ENCODE measurements around the gene PRKN. TPM values are rescaled to one million over a fixed set of nuclear protein-coding genes. Genes with fewer than 3 reads are reported as not detected.

PRKN gene
- total RNA-seq, 1 experiment from 2014 or later, result 2.0 TPM

GRCh38 chr6:162722633-162723032 lies 4.9 kb downstream of the PRKN start:
- TF ChIP-seq, protein P1, sequence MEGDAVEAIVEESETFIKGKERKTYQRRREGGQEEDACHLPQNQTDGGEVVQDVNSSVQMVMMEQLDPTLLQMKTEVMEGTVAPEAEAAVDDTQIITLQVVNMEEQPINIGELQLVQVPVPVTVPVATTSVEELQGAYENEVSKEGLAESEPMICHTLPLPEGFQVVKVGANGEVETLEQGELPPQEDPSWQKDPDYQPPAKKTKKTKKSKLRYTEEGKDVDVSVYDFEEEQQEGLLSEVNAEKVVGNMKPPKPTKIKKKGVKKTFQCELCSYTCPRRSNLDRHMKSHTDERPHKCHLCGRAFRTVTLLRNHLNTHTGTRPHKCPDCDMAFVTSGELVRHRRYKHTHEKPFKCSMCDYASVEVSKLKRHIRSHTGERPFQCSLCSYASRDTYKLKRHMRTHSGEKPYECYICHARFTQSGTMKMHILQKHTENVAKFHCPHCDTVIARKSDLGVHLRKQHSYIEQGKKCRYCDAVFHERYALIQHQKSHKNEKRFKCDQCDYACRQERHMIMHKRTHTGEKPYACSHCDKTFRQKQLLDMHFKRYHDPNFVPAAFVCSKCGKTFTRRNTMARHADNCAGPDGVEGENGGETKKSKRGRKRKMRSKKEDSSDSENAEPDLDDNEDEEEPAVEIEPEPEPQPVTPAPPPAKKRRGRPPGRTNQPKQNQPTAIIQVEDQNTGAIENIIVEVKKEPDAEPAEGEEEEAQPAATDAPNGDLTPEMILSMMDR (conservative IDR thresholded peaks at IDR 0.05), result no peak
- Histone ChIP-seq H3K18ac (ENCODE audit: insufficient read length, low read depth, low read length) (no peak overlapping the region), H2BK5ac (ENCODE audit: insufficient read length, low read length) (no peak overlapping the region), H3K79me2 (ENCODE audit: insufficient read depth, low read length) (no peaks in the 10 kb centered on the region), H4K20me1 (ENCODE audit: control insufficient read depth, insufficient read depth, insufficient read length) (no peaks in the 10 kb centered on the region), H3K23me2 (ENCODE audit: insufficient read length, low read depth, low read length, poor library complexity, severe bottlenecking) (no peaks in the 10 kb centered on the region), H4K8ac (replicated peaks; ENCODE audit: insufficient read length, low read depth, low read length) (no peak overlapping the region), H2BK20ac (ENCODE audit: low read depth, low read length, poor library complexity, severe bottlenecking) (no peak overlapping the region), H3K4me1 (ENCODE audit: insufficient read depth, low read length) (no peaks in the 10 kb centered on the region), H3K4me2 (ENCODE audit: insufficient read depth, insufficient read length, low read length) (no peak overlapping the region), H3K14ac (ENCODE audit: insufficient read depth, low read length) (no peak overlapping the region), H3K56ac (ENCODE audit: insufficient read length, low read depth, low read length) (no peak overlapping the region), H4K5ac (ENCODE audit: insufficient read length, low read depth, low read length) (no peak overlapping the region), H2BK12ac (ENCODE audit: insufficient read length, low read depth, low read length) (no peak overlapping the region), H3K9ac (ENCODE audit: extremely low read depth, insufficient read length, low read length) (no peak overlapping the region), H3T11ph (ENCODE audit: low read length) (no peak overlapping the region), H3K27me3 (ENCODE audit: insufficient read depth, low read length) (no peaks in the 10 kb centered on the region), H3K79me1 (ENCODE audit: insufficient read depth, low read depth, low read length, poor library complexity, severe bottlenecking) (no peaks in the 10 kb centered on the region), H3K23ac (ENCODE audit: insufficient read length, low read depth, low read length) (no peak overlapping the region), H4K91ac (ENCODE audit: insufficient read length, low read depth, low read length) (no peak overlapping the region), H3K9me3 (ENCODE audit: control insufficient read depth, low read depth, low read length) (no peaks in the 10 kb centered on the region), H2BK15ac (ENCODE audit: low read depth, low read length) (no peak overlapping the region), H3K4ac (ENCODE audit: low read depth, low read length) (no peak overlapping the region), H2AK5ac (ENCODE audit: insufficient read length, low read length) (no peak overlapping the region), H2BK120ac (ENCODE audit: low read depth, low read length, poor library complexity, severe bottlenecking) (no peak overlapping the region), H2AFZ (ENCODE audit: low read length) (no peak overlapping the region), H3K27ac (ENCODE audit: insufficient read length, low read depth, low read length) (no peak overlapping the region)
- Mint-ChIP-seq H3K27me3 (ENCODE audit: low read depth) (peaks cover 4% of the 10 kb centered on the region), H3K36me3 (ENCODE audit: insufficient read depth in 1 of 3, low read depth in 3 of 3) (no peaks in the 10 kb centered on the region; a peak in 2 of 7 replicates), H3K4me3 (no peak overlapping the region), H3K4me1 (peaks cover 17 to 23% of the 10 kb centered on the region in 2 experiments), H3K9me3 (no peaks in the 10 kb centered on the region; a peak in 1 of 5 replicates), H3K27ac (no peak overlapping the region)
- no peak for DNase-seq
- no CpG with 5 or more reads among the region's 1 CpG for WGBS (ENCODE audit: extremely low coverage, insufficient read length, low lambda C conversion rate)
